ENCODE data around the gene CEP164.

- TF ChIP-seq CTCF (conservative IDR thresholded peaks at IDR 0.05; ENCODE audit: low read depth in 2 of 2) (no peak), EZH2phosphoT487 (IDR thresholded peaks at IDR 0.05; ENCODE audit: unreplicated experiment) (no peak), POLR2AphosphoS5 (IDR thresholded peaks at IDR 0.05; ENCODE audit: low read depth) (no peak), EZH2 (IDR thresholded peaks at IDR 0.05; ENCODE audit: low read depth, unreplicated experiment) (no peak), ZNF114 (CRISPR knock-in tag; IDR thresholded peaks at IDR 0.05) (no peak)
Measured at GRCh38 chr11:117413616-117414015, 86.0 kb downstream of the CEP164 start.
